ENCODE measurements around the gene SLC13A4. TPM values are rescaled to one million over a fixed set of nuclear protein-coding genes. Genes with fewer than 3 reads are reported as not detected.

SLC13A4 gene
- total RNA-seq, 1 donor from 2014 or later = 0.08 TPM

- TF ChIP-seq, protein P1, sequence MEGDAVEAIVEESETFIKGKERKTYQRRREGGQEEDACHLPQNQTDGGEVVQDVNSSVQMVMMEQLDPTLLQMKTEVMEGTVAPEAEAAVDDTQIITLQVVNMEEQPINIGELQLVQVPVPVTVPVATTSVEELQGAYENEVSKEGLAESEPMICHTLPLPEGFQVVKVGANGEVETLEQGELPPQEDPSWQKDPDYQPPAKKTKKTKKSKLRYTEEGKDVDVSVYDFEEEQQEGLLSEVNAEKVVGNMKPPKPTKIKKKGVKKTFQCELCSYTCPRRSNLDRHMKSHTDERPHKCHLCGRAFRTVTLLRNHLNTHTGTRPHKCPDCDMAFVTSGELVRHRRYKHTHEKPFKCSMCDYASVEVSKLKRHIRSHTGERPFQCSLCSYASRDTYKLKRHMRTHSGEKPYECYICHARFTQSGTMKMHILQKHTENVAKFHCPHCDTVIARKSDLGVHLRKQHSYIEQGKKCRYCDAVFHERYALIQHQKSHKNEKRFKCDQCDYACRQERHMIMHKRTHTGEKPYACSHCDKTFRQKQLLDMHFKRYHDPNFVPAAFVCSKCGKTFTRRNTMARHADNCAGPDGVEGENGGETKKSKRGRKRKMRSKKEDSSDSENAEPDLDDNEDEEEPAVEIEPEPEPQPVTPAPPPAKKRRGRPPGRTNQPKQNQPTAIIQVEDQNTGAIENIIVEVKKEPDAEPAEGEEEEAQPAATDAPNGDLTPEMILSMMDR (IDR thresholded peaks at IDR 0.05; ENCODE audit: insufficient read depth, low read length, poor library complexity, severe bottlenecking) = no peak
- Histone ChIP-seq H3K27me3 (ENCODE audit: control insufficient read depth, insufficient read depth, low read length) (no peaks in the 10 kb centered on the region), H3K4me3 (ENCODE audit: low read depth, low read length) (no peak overlapping the region), H3K36me3 (ENCODE audit: control insufficient read depth, insufficient read depth, low read length) (peaks cover 1% of the 10 kb centered on the region)
- DNase-seq (ENCODE audit: low read depth) = no peak
Measured at GRCh38 chr7:135634191-135634878, 93.7 kb downstream of the SLC13A4 start.

Other genes with a start within 250 kb of the SLC13A4 start
- 8.4 and 10.9 TPM in 2 replicates for gene CNOT4, start 218.1 kb downstream of the SLC13A4 start, total RNA-seq
- gene NUP205, start 170.3 kb downstream of the SLC13A4 start, total RNA-seq = 58.1 and 64.0 TPM in 2 replicates
- gene STMP1, start 65.7 kb downstream of the SLC13A4 start, total RNA-seq = 17.2 and 20.2 TPM in 2 replicates
- not detected in 2 replicates for gene FAM180A, start 20.6 kb upstream of the SLC13A4 start, total RNA-seq
- 124 and 128 TPM in 2 replicates for gene MTPN, start 249.2 kb upstream of the SLC13A4 start, total RNA-seq

Measured in kidney epithelial cell (primary cell).